ENCODE data around the gene THTPA. TPM values are rescaled to one million over a fixed set of nuclear protein-coding genes. Genes with fewer than 3 reads are reported as not detected.

The THTPA gene
- polyA plus RNA-seq (ENCODE audit: insufficient read length in 4 of 4) = 10 to 100 TPM; 13.6 to 20.7 (median 17.4) TPM

GRCh38 chr14:23555882-23556699 is at the start of gene THTPA:
TSS of gene THTPA (plus strand) at chr14:23556271. CDS start at chr14:23556758, 487 bp downstream.
- peak; percentile 74 to 82 (median 79) for DNase-seq (ENCODE audit: low read depth in 4 of 4, low spot score in 3 of 4)

- no peak for DNase-seq (ENCODE audit: low read depth in 4 of 4, low spot score in 3 of 4)
Observed at GRCh38 chr14:23512156-23512555, 43.9 kb upstream of the THTPA start.

- DNase-seq (ENCODE audit: low read depth in 4 of 4, low spot score in 3 of 4) = no peak
Observed at GRCh38 chr14:23513005-23513817, 42.9 kb upstream of the THTPA start.

- no peak for DNase-seq (ENCODE audit: low read depth in 4 of 4, low spot score in 3 of 4)
Observed at GRCh38 chr14:23513818-23514643, 42.0 kb upstream of the THTPA start.

GRCh38 chr14:23514644-23514957 is 41.5 kb upstream of the THTPA start:
- DNase-seq (ENCODE audit: low read depth in 4 of 4, low spot score in 3 of 4) = no peak

- no peak for DNase-seq (ENCODE audit: low read depth in 4 of 4, low spot score in 3 of 4)
Observed at GRCh38 chr14:23517650-23518326, 38.3 kb upstream of the THTPA start.

GRCh38 chr14:23518709-23519108 is 37.4 kb upstream of the THTPA start:
- no peak for DNase-seq (ENCODE audit: low read depth in 4 of 4, low spot score in 3 of 4)

GRCh38 chr14:23520899-23521533 is 35.1 kb upstream of the THTPA start:
- DNase-seq (ENCODE audit: low read depth in 4 of 4, low spot score in 3 of 4) = no peak

- no peak for DNase-seq (ENCODE audit: low read depth in 4 of 4, low spot score in 3 of 4)
Observed at GRCh38 chr14:23521785-23522640, 34.1 kb upstream of the THTPA start.

GRCh38 chr14:23522643-23523198 is 33.4 kb upstream of the THTPA start:
- DNase-seq (ENCODE audit: low read depth in 4 of 4, low spot score in 3 of 4) = no peak

- DNase-seq (ENCODE audit: low read depth in 4 of 4, low spot score in 3 of 4) = no peak
Observed at GRCh38 chr14:23523229-23524016, 32.6 kb upstream of the THTPA start.

- DNase-seq (ENCODE audit: low read depth in 4 of 4, low spot score in 3 of 4) = no peak
Observed at GRCh38 chr14:23524954-23525353, 31.1 kb upstream of the THTPA start.

- no peak for DNase-seq (ENCODE audit: low read depth in 4 of 4, low spot score in 3 of 4)
Observed at GRCh38 chr14:23525611-23526010, 30.5 kb upstream of the THTPA start.

- DNase-seq (ENCODE audit: low read depth in 4 of 4, low spot score in 3 of 4) = no peak
Observed at GRCh38 chr14:23528555-23528954, 27.5 kb upstream of the THTPA start.

- no peak for DNase-seq (ENCODE audit: low read depth in 4 of 4, low spot score in 3 of 4)
Observed at GRCh38 chr14:23529016-23529415, 27.1 kb upstream of the THTPA start.

GRCh38 chr14:23530375-23531055 is 25.6 kb upstream of the THTPA start:
- DNase-seq (ENCODE audit: low read depth in 4 of 4, low spot score in 3 of 4) = no peak

GRCh38 chr14:23531391-23531790 is 24.7 kb upstream of the THTPA start:
- no peak for DNase-seq (ENCODE audit: low read depth in 4 of 4, low spot score in 3 of 4)
